DOHH2 (cell line): ENCODE measurements around the gene NGRN.
"Not testable (repeated sequence)": the region's sequence is repeated elsewhere in the genome, so short reads cannot be mapped to it uniquely, and the experiment has no call there.

Experiments used
- H3F3A ChIP-seq: fragments of 200-600 bp; sonication (generic), shearing (Covaris generic); 2 replicates; pipeline ENCODE4 v1.6.0; 2016; ENCODE audit warnings: antibody characterized with exemption, mild to moderate bottlenecking; ENCODE audit not compliant: control insufficient read depth, insufficient read depth
- H3K27ac ChIP-seq: fragments of 200-600 bp; sonication (generic); 2 replicates; pipeline ENCODE4 v1.5.1; 2014; ENCODE audit warnings: low read depth, mild to moderate bottlenecking, low read length, moderate library complexity
- H3K27me3 ChIP-seq: fragments of 200-600 bp; sonication (generic); 2 replicates; pipeline ENCODE4 v1.6.1; 2014; ENCODE audit warnings: mild to moderate bottlenecking, low read length, mixed read lengths; ENCODE audit not compliant: control insufficient read depth
- H3K36me3 ChIP-seq: fragments of 200-600 bp; sonication (generic); 2 replicates; pipeline ENCODE4 v1.6.1; 2014; ENCODE audit warnings: mild to moderate bottlenecking, low read length, moderate library complexity, mixed read lengths; ENCODE audit not compliant: control insufficient read depth
- H3K4me1 ChIP-seq: fragments of 200-600 bp; sonication (generic); 2 replicates; pipeline ENCODE4 v1.6.1; 2014; ENCODE audit warnings: mild to moderate bottlenecking, low read length, mixed read lengths; ENCODE audit not compliant: control insufficient read depth
- H3K4me2 ChIP-seq: fragments of 200-600 bp; sonication (generic); 2 replicates; pipeline ENCODE4 v1.6.0; 2014; ENCODE audit warnings: mild to moderate bottlenecking, low read length, moderate library complexity
- H3K4me3 ChIP-seq: fragments of 200-600 bp; sonication (generic); 2 replicates; pipeline ENCODE4 v1.5.1; 2014; ENCODE audit warnings: mild to moderate bottlenecking, low read length, mixed read lengths
- H3K79me2 ChIP-seq: fragments of 200-600 bp; sonication (generic); 2 replicates; pipeline ENCODE4 v1.6.1; 2014; ENCODE audit warnings: mild to moderate bottlenecking, low read length, mixed read lengths; ENCODE audit not compliant: control insufficient read depth
- H3K9me2 ChIP-seq: fragments of 200-600 bp; sonication (generic); replicated peaks from 2 replicates; pipeline ENCODE4 v1.6.1; 2014; ENCODE audit warnings: mild to moderate bottlenecking, low read length, mixed read lengths; ENCODE audit not compliant: control insufficient read depth
- H3K9me3 ChIP-seq: fragments of 200-600 bp; sonication (generic); 2 replicates; pipeline ENCODE4 v1.6.1; 2014; ENCODE audit warnings: antibody characterized with exemption, low read length, mixed read lengths; ENCODE audit not compliant: control insufficient read depth, insufficient read depth
- H4K20me1 ChIP-seq: fragments of 200-600 bp; sonication (generic); 2 replicates; pipeline ENCODE4 v1.6.0; 2014; ENCODE audit warnings: low read depth, mild to moderate bottlenecking, antibody characterized with exemption, low read length, moderate library complexity; ENCODE audit not compliant: control insufficient read depth, insufficient read depth
- EZH2phosphoT487 ChIP-seq: fragments of 200-600 bp; sonication (generic); IDR thresholded peaks from 2 replicates; pipeline ENCODE4 v1.6.1; 2017; ENCODE audit warnings: borderline replicate concordance, mild to moderate bottlenecking, antibody characterized with exemption, low read length, moderate library complexity, mixed read lengths
- TF ChIP-seq, protein P1 (sequence below): fragments of 200-600 bp; sonication (generic); IDR thresholded peaks from one replicate; pipeline ENCODE4 v1.5.1; 2014; ENCODE audit warnings: antibody characterized with exemption, mild to moderate bottlenecking, low read depth, low read length; ENCODE audit not compliant: poor library complexity, severe bottlenecking

The NGRN gene

DNA sequence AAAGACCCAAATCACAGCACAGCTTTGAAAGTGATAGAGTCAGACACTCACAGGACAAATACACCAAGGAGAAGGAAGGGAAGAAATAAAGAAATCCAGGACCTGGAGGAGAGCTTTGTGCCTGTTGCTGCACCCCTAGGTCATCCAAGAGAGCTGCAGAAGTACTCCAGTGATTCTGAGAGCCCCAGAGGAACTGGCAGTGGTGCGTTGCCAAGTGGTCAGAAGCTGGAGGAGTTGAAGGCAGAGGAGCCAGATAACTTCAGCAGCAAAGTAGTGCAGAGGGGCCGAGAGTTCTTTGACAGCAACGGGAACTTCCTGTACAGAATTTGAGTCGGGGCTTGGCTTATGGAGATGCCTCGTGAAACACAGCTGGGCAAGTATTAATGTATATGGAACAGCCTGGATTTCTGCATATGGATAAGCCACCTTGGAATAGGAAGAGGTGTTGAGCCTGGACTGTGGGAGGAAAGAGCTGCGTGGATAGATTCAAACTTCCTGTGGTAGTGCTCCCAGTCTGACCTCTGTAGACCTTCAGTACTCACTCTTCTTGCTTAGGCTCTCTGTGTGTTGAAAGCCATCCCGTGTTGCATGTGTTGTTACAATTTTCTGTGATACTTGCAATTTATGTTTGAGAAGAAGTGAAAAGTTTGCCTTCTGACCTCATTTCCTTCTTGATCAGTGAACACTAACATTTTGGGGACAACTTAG is 6.1 kb downstream of the NGRN start:
- Histone ChIP-seq H3K4me3 (no peak overlapping the region), H4K20me1 (peaks cover 4% of the 10 kb centered on the region; the same call in 1 of the 2 replicates), H3K4me2 (no peak overlapping the region), H3F3A (no peaks in the 10 kb centered on the region), H3K27me3 (no peaks in the 10 kb centered on the region), H3K9me3 (no peaks in the 10 kb centered on the region), H3K27ac (no peak overlapping the region), H3K4me1 (peaks cover 22% of the 10 kb centered on the region), H3K36me3 (peaks cover 61% of the 10 kb centered on the region), H3K9me2 (no peaks in the 10 kb centered on the region), H3K79me2 (peaks cover 68% of the 10 kb centered on the region)
- TF ChIP-seq, protein P1, sequence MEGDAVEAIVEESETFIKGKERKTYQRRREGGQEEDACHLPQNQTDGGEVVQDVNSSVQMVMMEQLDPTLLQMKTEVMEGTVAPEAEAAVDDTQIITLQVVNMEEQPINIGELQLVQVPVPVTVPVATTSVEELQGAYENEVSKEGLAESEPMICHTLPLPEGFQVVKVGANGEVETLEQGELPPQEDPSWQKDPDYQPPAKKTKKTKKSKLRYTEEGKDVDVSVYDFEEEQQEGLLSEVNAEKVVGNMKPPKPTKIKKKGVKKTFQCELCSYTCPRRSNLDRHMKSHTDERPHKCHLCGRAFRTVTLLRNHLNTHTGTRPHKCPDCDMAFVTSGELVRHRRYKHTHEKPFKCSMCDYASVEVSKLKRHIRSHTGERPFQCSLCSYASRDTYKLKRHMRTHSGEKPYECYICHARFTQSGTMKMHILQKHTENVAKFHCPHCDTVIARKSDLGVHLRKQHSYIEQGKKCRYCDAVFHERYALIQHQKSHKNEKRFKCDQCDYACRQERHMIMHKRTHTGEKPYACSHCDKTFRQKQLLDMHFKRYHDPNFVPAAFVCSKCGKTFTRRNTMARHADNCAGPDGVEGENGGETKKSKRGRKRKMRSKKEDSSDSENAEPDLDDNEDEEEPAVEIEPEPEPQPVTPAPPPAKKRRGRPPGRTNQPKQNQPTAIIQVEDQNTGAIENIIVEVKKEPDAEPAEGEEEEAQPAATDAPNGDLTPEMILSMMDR = no peak
- TF ChIP-seq EZH2phosphoT487 = no peak

- not testable (repeated sequence) for H4K20me1 ChIP-seq, H3K4me3 ChIP-seq, H3K79me2 ChIP-seq, H3K9me3 ChIP-seq, H3K9me2 ChIP-seq, H3K27ac ChIP-seq, H3K4me1 ChIP-seq, H3K36me3 ChIP-seq, H3K4me2 ChIP-seq, H3K27me3 ChIP-seq, H3F3A ChIP-seq
Measured at GRCh38 chr15:90278467-90278866, 13.0 kb downstream of the NGRN start.

DNA sequence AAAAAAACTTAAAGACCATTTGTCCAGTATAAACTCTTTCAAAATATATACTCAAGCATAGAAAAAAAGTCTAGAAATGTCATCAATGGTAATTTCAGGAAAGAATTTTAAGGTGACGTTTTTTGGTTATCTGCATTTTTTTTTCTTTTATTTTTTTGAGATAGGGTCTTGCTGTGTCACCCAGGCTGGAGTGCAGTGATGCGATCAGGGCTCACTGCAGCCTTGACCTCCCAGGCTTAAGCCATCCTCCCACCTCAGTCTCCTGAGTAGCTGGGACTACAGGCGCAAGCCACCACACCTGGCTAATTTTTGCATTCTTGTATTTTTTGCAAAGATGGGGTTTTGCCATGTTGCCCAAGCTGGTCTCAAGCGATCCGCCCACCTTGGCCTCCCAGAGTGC is 15.3 kb downstream of the NGRN start:
- H3K9me2 ChIP-seq, H3K79me2 ChIP-seq, H3F3A ChIP-seq, H3K27ac ChIP-seq, H4K20me1 ChIP-seq, H3K9me3 ChIP-seq, H3K4me2 ChIP-seq, H3K27me3 ChIP-seq, H3K4me1 ChIP-seq, H3K36me3 ChIP-seq, H3K4me3 ChIP-seq: not testable (repeated sequence)

DNA sequence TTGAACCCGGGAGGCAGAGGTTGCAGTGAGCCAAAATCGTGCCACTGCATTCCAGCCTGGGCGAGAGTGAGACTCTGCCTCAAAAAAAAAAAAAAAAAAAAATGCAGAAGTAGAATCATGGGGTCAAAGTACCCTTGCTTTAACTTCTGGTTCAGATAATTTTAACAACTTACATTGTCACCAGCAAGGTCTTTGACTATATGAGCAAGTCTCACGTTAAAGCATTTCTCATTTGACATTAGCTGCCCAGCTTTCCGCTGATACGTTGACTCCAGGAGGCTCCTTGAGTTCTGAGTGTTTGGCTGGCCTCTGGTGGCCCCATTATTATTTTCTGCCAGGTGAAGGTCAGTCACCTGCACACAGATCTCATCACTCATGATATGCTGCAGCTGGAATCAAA is 16.2 kb downstream of the NGRN start:
- not testable (repeated sequence) for H3K9me2 ChIP-seq, H3F3A ChIP-seq, H4K20me1 ChIP-seq, H3K27me3 ChIP-seq, H3K4me3 ChIP-seq, H3K9me3 ChIP-seq, H3K4me1 ChIP-seq, H3K27ac ChIP-seq, H3K79me2 ChIP-seq, H3K36me3 ChIP-seq, H3K4me2 ChIP-seq

GRCh38 chr15:90286678-90287077 is 21.2 kb downstream of the NGRN start:
- no peaks in the 10 kb centered on the region for H3K9me3 ChIP-seq

More at GRCh38 chr15:90286678-90287077, 21.2 kb downstream of the NGRN start:
- Histone ChIP-seq H3K27me3 (no peaks in the 10 kb centered on the region), H3K4me3 (no peak overlapping the region), H3F3A (no peaks in the 10 kb centered on the region), H3K4me1 (peaks cover 4% of the 10 kb centered on the region; the same call in 1 of the 2 replicates), H3K79me2 (no peaks in the 10 kb centered on the region), H3K4me2 (no peak overlapping the region), H4K20me1 (no peaks in the 10 kb centered on the region), H3K36me3 (no peaks in the 10 kb centered on the region), H3K27ac (no peak overlapping the region), H3K9me2 (no peaks in the 10 kb centered on the region)
- TF ChIP-seq EZH2phosphoT487 = no peak
- TF ChIP-seq, protein P1 = peak; percentile 69
